SK-N-SH (cell line): Measurements from ENCODE around the gene BOD1L2. TPM values are rescaled to one million over a fixed set of nuclear protein-coding genes. Genes with fewer than 3 reads are reported as not detected.

Experiments used
- CTCF ChIA-PET: fragments of 300-600, 350-600 bp; formaldehyde crosslinking; extraction: SDS; loops from one replicate; lab custom pipeline; 2021; lab: Yijun Ruan, JAX
- POLR2A ChIA-PET: fragments of 350-600 bp; sonication (Branson Sonifier 250); formaldehyde crosslinking; extraction: SDS; loops from one replicate; lab custom pipeline; 2020; ENCODE audit warnings: antibody characterized with exemption, inconsistent platforms; lab: Yijun Ruan, JAX
- DNase-seq: peaks from one replicate; pipeline ENCODE4 v3.0.0; 2012
- H2AFZ ChIP-seq: fragments of 200-600 bp; sonication (generic); 2 replicates; pipeline ENCODE4 v1.8.1; 2016; ENCODE audit warnings: antibody characterized with exemption, mild to moderate bottlenecking, low read depth
- H3F3A ChIP-seq: fragments of 200-600 bp; sonication (generic); replicated peaks from 2 replicates; pipeline ENCODE3; 2016; ENCODE audit warnings: antibody characterized with exemption, mild to moderate bottlenecking; ENCODE audit not compliant: insufficient read depth
- H3K27ac ChIP-seq, 2 experiments: fragments of 200-500 bp in 1 of 2; fragments of 200-600 bp in 1 of 2; sonication (Bioruptor generic) in 1 of 2; sonication (generic), shearing (Covaris generic) in 1 of 2; 2 replicates each; pipeline versions ENCODE4 v1.5.1 to v1.6.1; 2014 to 2016; ENCODE audit warnings: low read depth in 2 of 2, inconsistent platforms in 1 of 2, low read length in 1 of 2, mild to moderate bottlenecking in 1 of 2, mixed read lengths in 1 of 2
- H3K27me3 ChIP-seq: fragments of 200-600 bp; sonication (generic), shearing (Covaris generic); 2 replicates; pipeline ENCODE4 v1.6.1; 2016; ENCODE audit warnings: mixed run types; ENCODE audit not compliant: insufficient read depth
- H3K36me3 ChIP-seq, 2 experiments: fragments of 200-500 bp in 1 of 2; fragments of 200-600 bp in 1 of 2; sonication (Bioruptor generic) in 1 of 2; sonication (generic) in 1 of 2; replicated peaks in 1 of 2; 2 replicates each; pipeline versions ENCODE3 to v1.5.1; 2014 to 2016; ENCODE audit warnings: low read length in 1 of 2, mild to moderate bottlenecking in 1 of 2; ENCODE audit not compliant: insufficient read depth in 2 of 2, control insufficient read depth in 1 of 2
- H3K4me1 ChIP-seq, 2 experiments: fragments of 200-500 bp in 1 of 2; fragments of 200-600 bp in 1 of 2; sonication (Bioruptor generic) in 1 of 2; sonication (generic), shearing (Covaris generic) in 1 of 2; 2 replicates each; pipeline versions ENCODE4 v1.5.1 to v1.6.1; 2014 to 2016; ENCODE audit warnings: low read depth in 1 of 2, low read length in 1 of 2, mixed run types in 1 of 2; ENCODE audit not compliant: insufficient read depth in 2 of 2, control insufficient read depth in 1 of 2
- H3K4me2 ChIP-seq: fragments of 200-600 bp; sonication (generic), shearing (Covaris generic); 2 replicates; pipeline ENCODE4 v1.6.1; 2017; ENCODE audit warnings: mixed run types
- H3K4me3 ChIP-seq, 2 experiments: fragments of 200-500 bp in 1 of 2; fragments of 200-600 bp in 1 of 2; sonication (Bioruptor generic) in 1 of 2; sonication (generic), shearing (Covaris generic) in 1 of 2; 2 replicates each; pipeline versions ENCODE4 v1.5.1 to v1.8.1; 2014 to 2016; ENCODE audit warnings: low read depth in 2 of 2, inconsistent platforms in 1 of 2, low read length in 1 of 2, mild to moderate bottlenecking in 1 of 2, mixed read lengths in 1 of 2, moderate library complexity in 1 of 2
- H3K79me2 ChIP-seq: fragments of 200-600 bp; sonication (generic); 2 replicates; pipeline ENCODE4 v1.8.1; 2017; ENCODE audit warnings: mild to moderate bottlenecking; ENCODE audit not compliant: insufficient read depth
- H3K9ac ChIP-seq: fragments of 200-600 bp; sonication (generic); 2 replicates; pipeline ENCODE4 v1.6.1; 2017; ENCODE audit warnings: mixed run types
- H3K9me2 ChIP-seq: fragments of 200-600 bp; sonication (generic); 2 replicates; pipeline ENCODE4 v1.6.1; 2017; ENCODE audit warnings: mixed run types
- H3K9me3 ChIP-seq: fragments of 200-600 bp; sonication (generic); 2 replicates; pipeline ENCODE4 v1.6.1; 2017; ENCODE audit warnings: mixed run types, mild to moderate bottlenecking, moderate library complexity
- H4K20me1 ChIP-seq: fragments of 200-600 bp; sonication (generic); 2 replicates; pipeline ENCODE4 v1.6.1; 2017; ENCODE audit warnings: mild to moderate bottlenecking, mixed run types; ENCODE audit not compliant: insufficient read depth
- CHD2 ChIP-seq: fragments of 150-350 bp; IDR thresholded peaks from 2 replicates; pipeline ENCODE4 v1.6.1; 2018; ENCODE audit warnings: low read length; ENCODE audit not compliant: partially characterized antibody
- ELF1 ChIP-seq: IDR thresholded peaks from 2 replicates; pipeline ENCODE4 v1.4.0; 2012
- EZH2phosphoT487 ChIP-seq: fragments of 200-600 bp; sonication (generic); IDR thresholded peaks from 2 replicates; pipeline ENCODE4 v1.6.1; 2017; ENCODE audit warnings: low read depth, mixed run types, mild to moderate bottlenecking, antibody characterized with exemption, moderate library complexity, borderline replicate concordance
- FOXM1 ChIP-seq: IDR thresholded peaks from 2 replicates; pipeline ENCODE4 v1.4.0; 2012; ENCODE audit warnings: low read depth, mild to moderate bottlenecking
- JUND ChIP-seq: IDR thresholded peaks from 2 replicates; pipeline ENCODE4 v1.4.0; 2012
- MXI1 ChIP-seq: IDR thresholded peaks from 2 replicates; pipeline ENCODE4 v1.6.1; 2012; ENCODE audit warnings: mild to moderate bottlenecking, low read depth, low read length, improper control_type of control experiment
- NFIC ChIP-seq: IDR thresholded peaks from 2 replicates; pipeline ENCODE4 v1.4.0; 2012; ENCODE audit warnings: borderline replicate concordance
- POLR2AphosphoS5 ChIP-seq: IDR thresholded peaks from 2 replicates; pipeline ENCODE4 v1.6.1; 2012; ENCODE audit warnings: low read depth, low read length
- RAD21 ChIP-seq: IDR thresholded peaks from 2 replicates; pipeline ENCODE4 v1.6.1; 2012; ENCODE audit warnings: mild to moderate bottlenecking, low read length
- TAF1 ChIP-seq: IDR thresholded peaks from 2 replicates; pipeline ENCODE4 v1.6.1; 2012; ENCODE audit warnings: low read depth, mild to moderate bottlenecking, low read length, moderate library complexity, borderline replicate concordance
- TEAD4 ChIP-seq: IDR thresholded peaks from 2 replicates; pipeline ENCODE4 v1.4.0; 2012; ENCODE audit warnings: mild to moderate bottlenecking, borderline replicate concordance; ENCODE audit not compliant: insufficient read depth
- WGBS: methylation state at CpG from one replicate; pipeline ENCODE4 v1.1.6; 2017; ENCODE audit warnings: low lambda C conversion rate; 5-methylcytosine and 5-hydroxymethylcytosine counted together
- polyA plus RNA-seq, 3 experiments: library from polyadenylated mRNA; depleted of rRNA; stranded (reverse); fragments of >200 nt; gene quantifications; 2 replicates each; pipeline ENCODE4 v1.2.3, GENCODE V29; 2012
- TF ChIP-seq, protein P1 (sequence below): fragments of 150-350 bp; IDR thresholded peaks from 2 replicates; pipeline ENCODE4 v1.6.1; 2016; ENCODE audit warnings: mild to moderate bottlenecking, low read depth, low read length
- TF ChIP-seq, protein P2 (sequence below): IDR thresholded peaks from 2 replicates; pipeline ENCODE4; 2012
- TF ChIP-seq, protein P3 (sequence below): IDR thresholded peaks from 2 replicates; pipeline ENCODE4 v1.6.1; 2012; ENCODE audit warnings: mild to moderate bottlenecking, low read depth, low read length, moderate library complexity
- TF ChIP-seq, protein P4 (sequence below): fragments of 200-600 bp; sonication (generic); IDR thresholded peaks from 2 replicates; pipeline ENCODE4 v1.6.1; 2017; ENCODE audit warnings: antibody characterized with exemption, mild to moderate bottlenecking, moderate library complexity
- TF ChIP-seq, protein P5 (sequence below): IDR thresholded peaks from 2 replicates; pipeline ENCODE4 v1.4.0; 2012; ENCODE audit warnings: low read depth
- TF ChIP-seq, protein P6 (sequence below): IDR thresholded peaks from 2 replicates; pipeline ENCODE4 v1.4.0; 2012; ENCODE audit warnings: low read depth, borderline replicate concordance
- TF ChIP-seq, protein P7 (sequence below): IDR thresholded peaks from 2 replicates; pipeline ENCODE4 v1.4.0; 2012; ENCODE audit warnings: low read depth, borderline replicate concordance
- TF ChIP-seq, protein P8 (sequence below): fragments of 150-350 bp; IDR thresholded peaks from 2 replicates; pipeline ENCODE4 v1.6.1; 2017; ENCODE audit warnings: antibody characterized with exemption, low read length, low read depth, borderline replicate concordance

Gene BOD1L2
- polyA plus RNA-seq, 1 of the 3 experiments (the other 2 are of a cell fraction) = not detected

DNA sequence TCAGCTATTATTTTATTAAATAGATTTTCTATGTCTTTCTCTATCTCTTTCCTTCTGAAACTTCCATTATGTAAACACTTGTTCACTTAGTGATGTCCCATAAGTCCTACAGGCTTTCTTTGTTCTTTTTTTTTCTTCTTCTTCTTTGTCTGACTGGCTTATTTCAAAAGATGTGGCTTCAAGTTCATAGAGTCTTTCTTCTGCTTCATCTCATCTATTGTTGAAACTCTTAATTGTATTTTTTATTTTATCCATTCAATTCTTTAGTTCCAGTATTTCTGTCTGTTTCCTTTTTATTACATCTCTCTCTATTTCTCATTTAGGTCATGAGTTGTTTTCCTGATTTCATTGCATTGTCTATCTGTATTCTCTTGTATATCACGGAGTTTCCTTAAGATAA, 38.5 kb downstream of the BOD1L2 start:
- H3K79me2 ChIP-seq = no peaks in the 10 kb centered on the region
- H3K27me3 ChIP-seq = no peaks in the 10 kb centered on the region
- TF ChIP-seq, protein P1, sequence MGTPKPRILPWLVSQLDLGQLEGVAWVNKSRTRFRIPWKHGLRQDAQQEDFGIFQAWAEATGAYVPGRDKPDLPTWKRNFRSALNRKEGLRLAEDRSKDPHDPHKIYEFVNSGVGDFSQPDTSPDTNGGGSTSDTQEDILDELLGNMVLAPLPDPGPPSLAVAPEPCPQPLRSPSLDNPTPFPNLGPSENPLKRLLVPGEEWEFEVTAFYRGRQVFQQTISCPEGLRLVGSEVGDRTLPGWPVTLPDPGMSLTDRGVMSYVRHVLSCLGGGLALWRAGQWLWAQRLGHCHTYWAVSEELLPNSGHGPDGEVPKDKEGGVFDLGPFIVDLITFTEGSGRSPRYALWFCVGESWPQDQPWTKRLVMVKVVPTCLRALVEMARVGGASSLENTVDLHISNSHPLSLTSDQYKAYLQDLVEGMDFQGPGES = no peak
- TF ChIP-seq, protein P2, sequence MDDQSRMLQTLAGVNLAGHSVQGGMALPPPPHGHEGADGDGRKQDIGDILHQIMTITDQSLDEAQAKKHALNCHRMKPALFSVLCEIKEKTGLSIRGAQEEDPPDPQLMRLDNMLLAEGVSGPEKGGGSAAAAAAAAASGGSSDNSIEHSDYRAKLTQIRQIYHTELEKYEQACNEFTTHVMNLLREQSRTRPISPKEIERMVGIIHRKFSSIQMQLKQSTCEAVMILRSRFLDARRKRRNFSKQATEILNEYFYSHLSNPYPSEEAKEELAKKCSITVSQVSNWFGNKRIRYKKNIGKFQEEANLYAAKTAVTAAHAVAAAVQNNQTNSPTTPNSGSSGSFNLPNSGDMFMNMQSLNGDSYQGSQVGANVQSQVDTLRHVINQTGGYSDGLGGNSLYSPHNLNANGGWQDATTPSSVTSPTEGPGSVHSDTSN = no peak
- TF ChIP-seq POLR2AphosphoS5 (no peak), FOXM1 (no peak), ELF1 (no peak), JUND (no peak), MXI1 (no peak), NFIC (no peak), EZH2phosphoT487 (no peak), TAF1 (no peak), TEAD4 (no peak), RAD21 (no peak), CHD2 (no peak)
- TF ChIP-seq, protein P3, sequence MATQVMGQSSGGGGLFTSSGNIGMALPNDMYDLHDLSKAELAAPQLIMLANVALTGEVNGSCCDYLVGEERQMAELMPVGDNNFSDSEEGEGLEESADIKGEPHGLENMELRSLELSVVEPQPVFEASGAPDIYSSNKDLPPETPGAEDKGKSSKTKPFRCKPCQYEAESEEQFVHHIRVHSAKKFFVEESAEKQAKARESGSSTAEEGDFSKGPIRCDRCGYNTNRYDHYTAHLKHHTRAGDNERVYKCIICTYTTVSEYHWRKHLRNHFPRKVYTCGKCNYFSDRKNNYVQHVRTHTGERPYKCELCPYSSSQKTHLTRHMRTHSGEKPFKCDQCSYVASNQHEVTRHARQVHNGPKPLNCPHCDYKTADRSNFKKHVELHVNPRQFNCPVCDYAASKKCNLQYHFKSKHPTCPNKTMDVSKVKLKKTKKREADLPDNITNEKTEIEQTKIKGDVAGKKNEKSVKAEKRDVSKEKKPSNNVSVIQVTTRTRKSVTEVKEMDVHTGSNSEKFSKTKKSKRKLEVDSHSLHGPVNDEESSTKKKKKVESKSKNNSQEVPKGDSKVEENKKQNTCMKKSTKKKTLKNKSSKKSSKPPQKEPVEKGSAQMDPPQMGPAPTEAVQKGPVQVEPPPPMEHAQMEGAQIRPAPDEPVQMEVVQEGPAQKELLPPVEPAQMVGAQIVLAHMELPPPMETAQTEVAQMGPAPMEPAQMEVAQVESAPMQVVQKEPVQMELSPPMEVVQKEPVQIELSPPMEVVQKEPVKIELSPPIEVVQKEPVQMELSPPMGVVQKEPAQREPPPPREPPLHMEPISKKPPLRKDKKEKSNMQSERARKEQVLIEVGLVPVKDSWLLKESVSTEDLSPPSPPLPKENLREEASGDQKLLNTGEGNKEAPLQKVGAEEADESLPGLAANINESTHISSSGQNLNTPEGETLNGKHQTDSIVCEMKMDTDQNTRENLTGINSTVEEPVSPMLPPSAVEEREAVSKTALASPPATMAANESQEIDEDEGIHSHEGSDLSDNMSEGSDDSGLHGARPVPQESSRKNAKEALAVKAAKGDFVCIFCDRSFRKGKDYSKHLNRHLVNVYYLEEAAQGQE = no peak
- TF ChIP-seq, protein P4, sequence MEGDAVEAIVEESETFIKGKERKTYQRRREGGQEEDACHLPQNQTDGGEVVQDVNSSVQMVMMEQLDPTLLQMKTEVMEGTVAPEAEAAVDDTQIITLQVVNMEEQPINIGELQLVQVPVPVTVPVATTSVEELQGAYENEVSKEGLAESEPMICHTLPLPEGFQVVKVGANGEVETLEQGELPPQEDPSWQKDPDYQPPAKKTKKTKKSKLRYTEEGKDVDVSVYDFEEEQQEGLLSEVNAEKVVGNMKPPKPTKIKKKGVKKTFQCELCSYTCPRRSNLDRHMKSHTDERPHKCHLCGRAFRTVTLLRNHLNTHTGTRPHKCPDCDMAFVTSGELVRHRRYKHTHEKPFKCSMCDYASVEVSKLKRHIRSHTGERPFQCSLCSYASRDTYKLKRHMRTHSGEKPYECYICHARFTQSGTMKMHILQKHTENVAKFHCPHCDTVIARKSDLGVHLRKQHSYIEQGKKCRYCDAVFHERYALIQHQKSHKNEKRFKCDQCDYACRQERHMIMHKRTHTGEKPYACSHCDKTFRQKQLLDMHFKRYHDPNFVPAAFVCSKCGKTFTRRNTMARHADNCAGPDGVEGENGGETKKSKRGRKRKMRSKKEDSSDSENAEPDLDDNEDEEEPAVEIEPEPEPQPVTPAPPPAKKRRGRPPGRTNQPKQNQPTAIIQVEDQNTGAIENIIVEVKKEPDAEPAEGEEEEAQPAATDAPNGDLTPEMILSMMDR = no peak
- TF ChIP-seq, protein P5, sequence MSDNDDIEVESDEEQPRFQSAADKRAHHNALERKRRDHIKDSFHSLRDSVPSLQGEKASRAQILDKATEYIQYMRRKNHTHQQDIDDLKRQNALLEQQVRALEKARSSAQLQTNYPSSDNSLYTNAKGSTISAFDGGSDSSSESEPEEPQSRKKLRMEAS = no peak
- TF ChIP-seq, protein P6, sequence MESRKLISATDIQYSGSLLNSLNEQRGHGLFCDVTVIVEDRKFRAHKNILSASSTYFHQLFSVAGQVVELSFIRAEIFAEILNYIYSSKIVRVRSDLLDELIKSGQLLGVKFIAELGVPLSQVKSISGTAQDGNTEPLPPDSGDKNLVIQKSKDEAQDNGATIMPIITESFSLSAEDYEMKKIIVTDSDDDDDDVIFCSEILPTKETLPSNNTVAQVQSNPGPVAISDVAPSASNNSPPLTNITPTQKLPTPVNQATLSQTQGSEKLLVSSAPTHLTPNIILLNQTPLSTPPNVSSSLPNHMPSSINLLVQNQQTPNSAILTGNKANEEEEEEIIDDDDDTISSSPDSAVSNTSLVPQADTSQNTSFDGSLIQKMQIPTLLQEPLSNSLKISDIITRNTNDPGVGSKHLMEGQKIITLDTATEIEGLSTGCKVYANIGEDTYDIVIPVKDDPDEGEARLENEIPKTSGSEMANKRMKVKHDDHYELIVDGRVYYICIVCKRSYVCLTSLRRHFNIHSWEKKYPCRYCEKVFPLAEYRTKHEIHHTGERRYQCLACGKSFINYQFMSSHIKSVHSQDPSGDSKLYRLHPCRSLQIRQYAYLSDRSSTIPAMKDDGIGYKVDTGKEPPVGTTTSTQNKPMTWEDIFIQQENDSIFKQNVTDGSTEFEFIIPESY = no peak
- TF ChIP-seq, protein P7, sequence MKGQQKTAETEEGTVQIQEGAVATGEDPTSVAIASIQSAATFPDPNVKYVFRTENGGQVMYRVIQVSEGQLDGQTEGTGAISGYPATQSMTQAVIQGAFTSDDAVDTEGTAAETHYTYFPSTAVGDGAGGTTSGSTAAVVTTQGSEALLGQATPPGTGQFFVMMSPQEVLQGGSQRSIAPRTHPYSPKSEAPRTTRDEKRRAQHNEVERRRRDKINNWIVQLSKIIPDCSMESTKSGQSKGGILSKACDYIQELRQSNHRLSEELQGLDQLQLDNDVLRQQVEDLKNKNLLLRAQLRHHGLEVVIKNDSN = no peak
- TF ChIP-seq, protein P8, sequence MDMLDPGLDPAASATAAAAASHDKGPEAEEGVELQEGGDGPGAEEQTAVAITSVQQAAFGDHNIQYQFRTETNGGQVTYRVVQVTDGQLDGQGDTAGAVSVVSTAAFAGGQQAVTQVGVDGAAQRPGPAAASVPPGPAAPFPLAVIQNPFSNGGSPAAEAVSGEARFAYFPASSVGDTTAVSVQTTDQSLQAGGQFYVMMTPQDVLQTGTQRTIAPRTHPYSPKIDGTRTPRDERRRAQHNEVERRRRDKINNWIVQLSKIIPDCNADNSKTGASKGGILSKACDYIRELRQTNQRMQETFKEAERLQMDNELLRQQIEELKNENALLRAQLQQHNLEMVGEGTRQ = no peak
- no peak overlapping the region for H3K27ac ChIP-seq
- H3K4me3 ChIP-seq = no peak overlapping the region
- H3K36me3 ChIP-seq = no peaks in the 10 kb centered on the region
- H4K20me1 ChIP-seq = no peaks in the 10 kb centered on the region
- 6% methylated on average over 1 of the region's 1 CpG for WGBS
- H2AFZ ChIP-seq = no peak overlapping the region
- H3K9ac ChIP-seq = no peak overlapping the region
- peaks cover 15% of the 10 kb centered on the region for H3K9me3 ChIP-seq
- POLR2A ChIA-PET = no interaction called here
- H3K4me1 ChIP-seq = peaks cover 0 to 3% of the 10 kb centered on the region in 2 experiments; a peak in 1 of 4 replicates
- H3F3A ChIP-seq = no peaks in the 10 kb centered on the region
- peaks cover 3% of the 10 kb centered on the region; the same call in 1 of the 2 replicates for H3K9me2 ChIP-seq
- H3K4me2 ChIP-seq = no peak overlapping the region
- no peak for DNase-seq
- CTCF ChIA-PET = no interaction called here
